Measurements from ENCODE around the gene STXBP5L.

DNA sequence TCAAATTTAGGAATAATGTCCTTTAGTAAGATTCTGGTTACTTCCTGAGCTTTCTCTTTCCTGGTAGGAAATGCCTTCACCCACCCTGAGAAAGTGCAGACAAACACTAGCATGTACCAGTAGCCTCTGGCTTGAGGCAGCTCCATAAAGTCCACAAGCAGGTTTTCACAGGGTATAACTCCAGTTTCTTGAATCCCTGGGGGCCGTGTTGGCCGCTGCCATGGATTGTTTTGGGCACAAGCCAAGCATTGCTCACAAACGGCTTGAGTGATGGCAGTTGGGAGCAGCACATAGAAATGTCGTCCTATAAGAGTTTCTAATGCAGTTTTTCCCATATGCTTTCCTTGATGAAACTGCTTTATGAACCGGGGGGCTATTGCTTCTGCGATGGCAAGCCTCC lies 164.1 kb downstream of the STXBP5L start:
- TF ChIP-seq POLR2AphosphoS5 (IDR thresholded peaks at IDR 0.05; ENCODE audit: low read depth, low read length), result no peak
- TF ChIP-seq RXRA (IDR thresholded peaks at IDR 0.05; ENCODE audit: borderline replicate concordance, low read depth), result no peak
- TF ChIP-seq, protein P1, sequence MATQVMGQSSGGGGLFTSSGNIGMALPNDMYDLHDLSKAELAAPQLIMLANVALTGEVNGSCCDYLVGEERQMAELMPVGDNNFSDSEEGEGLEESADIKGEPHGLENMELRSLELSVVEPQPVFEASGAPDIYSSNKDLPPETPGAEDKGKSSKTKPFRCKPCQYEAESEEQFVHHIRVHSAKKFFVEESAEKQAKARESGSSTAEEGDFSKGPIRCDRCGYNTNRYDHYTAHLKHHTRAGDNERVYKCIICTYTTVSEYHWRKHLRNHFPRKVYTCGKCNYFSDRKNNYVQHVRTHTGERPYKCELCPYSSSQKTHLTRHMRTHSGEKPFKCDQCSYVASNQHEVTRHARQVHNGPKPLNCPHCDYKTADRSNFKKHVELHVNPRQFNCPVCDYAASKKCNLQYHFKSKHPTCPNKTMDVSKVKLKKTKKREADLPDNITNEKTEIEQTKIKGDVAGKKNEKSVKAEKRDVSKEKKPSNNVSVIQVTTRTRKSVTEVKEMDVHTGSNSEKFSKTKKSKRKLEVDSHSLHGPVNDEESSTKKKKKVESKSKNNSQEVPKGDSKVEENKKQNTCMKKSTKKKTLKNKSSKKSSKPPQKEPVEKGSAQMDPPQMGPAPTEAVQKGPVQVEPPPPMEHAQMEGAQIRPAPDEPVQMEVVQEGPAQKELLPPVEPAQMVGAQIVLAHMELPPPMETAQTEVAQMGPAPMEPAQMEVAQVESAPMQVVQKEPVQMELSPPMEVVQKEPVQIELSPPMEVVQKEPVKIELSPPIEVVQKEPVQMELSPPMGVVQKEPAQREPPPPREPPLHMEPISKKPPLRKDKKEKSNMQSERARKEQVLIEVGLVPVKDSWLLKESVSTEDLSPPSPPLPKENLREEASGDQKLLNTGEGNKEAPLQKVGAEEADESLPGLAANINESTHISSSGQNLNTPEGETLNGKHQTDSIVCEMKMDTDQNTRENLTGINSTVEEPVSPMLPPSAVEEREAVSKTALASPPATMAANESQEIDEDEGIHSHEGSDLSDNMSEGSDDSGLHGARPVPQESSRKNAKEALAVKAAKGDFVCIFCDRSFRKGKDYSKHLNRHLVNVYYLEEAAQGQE (IDR thresholded peaks at IDR 0.05; ENCODE audit: low read depth, low read length), result no peak
